D721Med (cell line): ENCODE results near the gene FTO.

Experiments used
- DNase-seq: peaks from one replicate; pipeline ENCODE4 v3.0.0; 2011; ENCODE audit warnings: low spot score; ENCODE audit not compliant: insufficient read length
- FAIRE-seq: peaks from 2 replicates; lab custom pipeline; 2011; peaks lifted over from hg19 to GRCh38; lab: Jason Lieb, UNC
- TF ChIP-seq, protein P1 (sequence below): IDR thresholded peaks from 2 replicates; pipeline ENCODE4 v1.5.1; 2012; ENCODE audit warnings: mild to moderate bottlenecking, control low read depth; ENCODE audit not compliant: insufficient read depth; ENCODE audit errors: missing control alignments

FTO gene

GRCh38 chr16:53789137-53789536 is 85.2 kb downstream of the FTO start:
- FAIRE-seq (no peak), DNase-seq (no peak)
- TF ChIP-seq, protein P1, sequence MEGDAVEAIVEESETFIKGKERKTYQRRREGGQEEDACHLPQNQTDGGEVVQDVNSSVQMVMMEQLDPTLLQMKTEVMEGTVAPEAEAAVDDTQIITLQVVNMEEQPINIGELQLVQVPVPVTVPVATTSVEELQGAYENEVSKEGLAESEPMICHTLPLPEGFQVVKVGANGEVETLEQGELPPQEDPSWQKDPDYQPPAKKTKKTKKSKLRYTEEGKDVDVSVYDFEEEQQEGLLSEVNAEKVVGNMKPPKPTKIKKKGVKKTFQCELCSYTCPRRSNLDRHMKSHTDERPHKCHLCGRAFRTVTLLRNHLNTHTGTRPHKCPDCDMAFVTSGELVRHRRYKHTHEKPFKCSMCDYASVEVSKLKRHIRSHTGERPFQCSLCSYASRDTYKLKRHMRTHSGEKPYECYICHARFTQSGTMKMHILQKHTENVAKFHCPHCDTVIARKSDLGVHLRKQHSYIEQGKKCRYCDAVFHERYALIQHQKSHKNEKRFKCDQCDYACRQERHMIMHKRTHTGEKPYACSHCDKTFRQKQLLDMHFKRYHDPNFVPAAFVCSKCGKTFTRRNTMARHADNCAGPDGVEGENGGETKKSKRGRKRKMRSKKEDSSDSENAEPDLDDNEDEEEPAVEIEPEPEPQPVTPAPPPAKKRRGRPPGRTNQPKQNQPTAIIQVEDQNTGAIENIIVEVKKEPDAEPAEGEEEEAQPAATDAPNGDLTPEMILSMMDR: no peak

DNA sequence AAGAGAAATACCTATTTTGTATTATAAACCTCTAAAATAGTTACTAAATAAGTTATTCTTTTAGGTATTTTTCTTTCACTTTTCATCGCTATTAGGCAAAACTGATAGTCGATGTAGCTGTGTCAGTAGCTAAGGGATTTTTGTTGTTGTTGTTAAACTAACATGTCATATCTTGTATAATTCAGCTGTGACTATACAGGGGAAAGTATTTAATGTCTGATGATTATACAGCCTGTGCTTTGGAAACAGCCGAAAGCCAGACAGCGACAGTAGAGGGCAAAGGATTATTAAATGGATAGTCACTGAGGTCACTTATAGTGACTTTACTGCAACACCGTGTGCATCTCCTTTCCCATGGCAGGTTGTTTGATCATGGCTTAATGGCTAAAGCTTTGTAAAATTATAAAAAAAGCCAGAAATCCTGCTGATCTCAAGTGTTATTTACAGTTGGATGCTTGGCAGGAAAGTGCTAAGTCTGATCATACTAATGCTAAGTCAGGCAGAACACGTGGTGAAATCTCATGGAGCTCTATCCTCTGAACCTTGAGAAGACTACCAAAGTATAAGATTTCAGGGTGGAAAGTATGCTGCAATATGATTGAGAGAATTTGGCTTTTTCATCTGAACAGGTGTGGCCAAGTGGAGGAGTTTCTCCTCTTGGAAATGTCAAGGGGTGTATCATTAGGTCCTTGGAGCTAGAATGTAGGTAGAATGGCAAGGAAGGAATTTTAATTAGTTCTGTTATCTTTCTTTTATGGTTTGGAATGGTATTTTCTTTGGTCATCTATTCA is 88.4 kb downstream of the FTO start:
- no peak for FAIRE-seq

GRCh38 chr16:53803451-53803850 is 99.5 kb downstream of the FTO start:
- FAIRE-seq: no peak
- TF ChIP-seq, protein P1: no peak
- no peak for DNase-seq

More for the DNA sequence above, 88.4 kb downstream of the FTO start:
- no peak for DNase-seq
- TF ChIP-seq, protein P1: no peak

DNA sequence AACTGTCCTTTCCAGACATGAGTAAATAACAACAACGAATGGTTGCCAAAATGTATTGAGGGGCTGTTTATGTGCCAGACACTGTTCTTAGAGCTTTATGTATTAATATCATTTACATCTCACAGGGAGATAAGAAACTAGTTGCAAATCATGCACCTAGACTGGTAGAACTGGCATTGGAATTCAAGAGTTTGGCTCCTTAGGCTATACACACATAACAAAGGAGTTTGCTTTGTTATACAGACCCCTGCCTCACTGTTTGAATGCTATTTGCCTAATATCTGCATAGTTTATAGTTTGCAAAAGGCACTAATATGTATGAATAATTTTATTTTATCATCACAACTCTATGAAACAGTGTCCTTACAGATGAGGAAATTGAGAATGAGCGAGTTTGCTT is 100.0 kb downstream of the FTO start:
- TF ChIP-seq, protein P1: no peak
- DNase-seq: no peak
- no peak for FAIRE-seq

GRCh38 chr16:53804467-53804866 is 100.5 kb downstream of the FTO start:
- no peak for DNase-seq
- no peak for FAIRE-seq
- TF ChIP-seq, protein P1: no peak

DNA sequence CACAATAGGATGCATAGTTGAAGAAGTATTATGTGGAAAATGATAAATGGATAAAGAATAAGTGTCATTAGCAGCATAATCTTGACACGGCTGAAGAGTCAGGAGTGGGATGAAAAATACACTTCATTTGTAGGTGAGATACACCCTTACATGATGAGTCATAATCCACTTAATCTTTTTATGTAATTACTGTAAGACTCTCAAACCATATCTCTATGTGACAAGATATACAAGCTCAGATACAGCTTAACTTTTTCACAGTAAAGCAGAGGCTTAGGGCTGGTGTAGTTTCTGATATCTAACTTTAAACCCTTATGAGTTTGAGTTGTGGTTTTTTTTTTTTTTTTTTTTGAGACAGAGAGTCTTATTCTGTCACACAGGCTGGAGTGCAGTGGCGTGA is 101.2 kb downstream of the FTO start:
- TF ChIP-seq, protein P1: no peak
- FAIRE-seq: no peak

GRCh38 chr16:53805752-53806151 is 101.8 kb downstream of the FTO start:
- TF ChIP-seq, protein P1: no peak
- DNase-seq: no peak
- no peak for FAIRE-seq

More for the DNA sequence above, 101.2 kb downstream of the FTO start:
- DNase-seq: no peak
